Astrocyte (in vitro differentiated cells and primary cell): ENCODE measurements around the gene SYT2.

ENCODE experiments used
- CTCF ChIP-seq: IDR thresholded peaks from 2 replicates; pipeline ENCODE4 v1.5.1; 2011; ENCODE audit warnings: low read depth, mild to moderate bottlenecking, inconsistent platforms, low read length, moderate library complexity; ENCODE audit not compliant: insufficient read depth
- EZH2 ChIP-seq: IDR thresholded peaks from 2 replicates; pipeline ENCODE4 v1.6.1; 2012; ENCODE audit warnings: mild to moderate bottlenecking, low read length, inconsistent platforms; ENCODE audit not compliant: insufficient read depth

GRCh38 chr1:202704601-202705000 is 5.7 kb downstream of the SYT2 start:
- no peak for TF ChIP-seq CTCF
- no peak for TF ChIP-seq EZH2
